OCI-LY1 (cell line): Measurements from ENCODE around the gene OR2AG1.

Source experiments
- H2AFZ ChIP-seq: fragments of 200-600 bp; sonication (generic), shearing (Covaris generic); 2 replicates; pipeline ENCODE4 v1.6.0; 2014; ENCODE audit warnings: antibody characterized with exemption, mild to moderate bottlenecking, low read length
- H3F3A ChIP-seq: fragments of 200-600 bp; sonication (generic), shearing (Covaris generic); 2 replicates; pipeline ENCODE4 v1.6.0; 2014; ENCODE audit warnings: mild to moderate bottlenecking, antibody characterized with exemption, low read length, moderate library complexity; ENCODE audit not compliant: insufficient read depth
- H3K27ac ChIP-seq: fragments of 200-600 bp; sonication (generic); 2 replicates; pipeline ENCODE4 v1.5.1; 2014; ENCODE audit warnings: low read length, mixed run types, mild to moderate bottlenecking, low read depth; ENCODE audit not compliant: poor library complexity, severe bottlenecking
- H3K27me3 ChIP-seq: fragments of 200-600 bp; sonication (generic); 2 replicates; pipeline ENCODE4 v1.6.0; 2014; ENCODE audit warnings: antibody characterized with exemption, mild to moderate bottlenecking, low read length, moderate library complexity; ENCODE audit not compliant: insufficient read depth
- H3K36me3 ChIP-seq: fragments of 200-600 bp; sonication (generic); 2 replicates; pipeline ENCODE4 v1.6.1; 2014; ENCODE audit warnings: mild to moderate bottlenecking, antibody characterized with exemption, low read length, moderate library complexity, mixed read lengths; ENCODE audit not compliant: insufficient read depth
- H3K4me1 ChIP-seq: fragments of 200-600 bp; sonication (generic); 2 replicates; pipeline ENCODE4 v1.5.1; 2014; ENCODE audit warnings: mild to moderate bottlenecking, low read length, moderate library complexity; ENCODE audit not compliant: insufficient read depth, severe bottlenecking
- H3K4me2 ChIP-seq: fragments of 200-600 bp; sonication (generic), shearing (Covaris generic); 2 replicates; pipeline ENCODE4 v1.6.1; 2014; ENCODE audit warnings: low read length
- H3K4me3 ChIP-seq: fragments of 200-600 bp; sonication (generic); 2 replicates; pipeline ENCODE4 v1.5.1; 2014; ENCODE audit warnings: low read length, low read depth, mild to moderate bottlenecking, mixed read lengths; ENCODE audit not compliant: poor library complexity, severe bottlenecking
- H3K79me2 ChIP-seq: fragments of 200-600 bp; shearing (Covaris generic); 2 replicates; pipeline ENCODE4 v1.6.1; 2016; ENCODE audit warnings: mixed run types, low read length, mixed read lengths; ENCODE audit not compliant: insufficient read depth
- H3K9ac ChIP-seq: fragments of 200-600 bp; sonication (generic), shearing (Covaris generic); 2 replicates; pipeline ENCODE4 v1.6.1; 2014; ENCODE audit warnings: mild to moderate bottlenecking, low read length, mixed read lengths
- H3K9me2 ChIP-seq: fragments of 200-600 bp; sonication (generic), shearing (Covaris generic); 2 replicates; pipeline ENCODE4 v1.6.1; 2014; ENCODE audit warnings: low read depth, mild to moderate bottlenecking, low read length, mixed read lengths
- H3K9me3 ChIP-seq: fragments of 200-600 bp; shearing (Covaris generic); 2 replicates; pipeline ENCODE4 v1.6.1; 2014; ENCODE audit warnings: low read length, mixed read lengths
- H4K20me1 ChIP-seq: fragments of 200-600 bp; sonication (generic), shearing (Covaris generic); 2 replicates; pipeline ENCODE4 v1.6.0; 2016; ENCODE audit warnings: mild to moderate bottlenecking, low read length; ENCODE audit not compliant: insufficient read depth
- EZH2 ChIP-seq: fragments of 200-600 bp; sonication (generic), shearing (Covaris generic); IDR thresholded peaks from 2 replicates; pipeline ENCODE4 v1.8.0; 2017; ENCODE audit warnings: borderline replicate concordance, mixed run types, mild to moderate bottlenecking, antibody characterized with exemption, low read length, moderate library complexity, mixed read lengths
- TF ChIP-seq, protein P1 (sequence below): fragments of 200-600 bp; sonication (generic), shearing (Covaris generic); IDR thresholded peaks from 2 replicates; pipeline ENCODE4 v1.5.1; 2017; ENCODE audit warnings: mild to moderate bottlenecking, antibody characterized with exemption, low read length, moderate library complexity, mixed read lengths

Gene OR2AG1

DNA sequence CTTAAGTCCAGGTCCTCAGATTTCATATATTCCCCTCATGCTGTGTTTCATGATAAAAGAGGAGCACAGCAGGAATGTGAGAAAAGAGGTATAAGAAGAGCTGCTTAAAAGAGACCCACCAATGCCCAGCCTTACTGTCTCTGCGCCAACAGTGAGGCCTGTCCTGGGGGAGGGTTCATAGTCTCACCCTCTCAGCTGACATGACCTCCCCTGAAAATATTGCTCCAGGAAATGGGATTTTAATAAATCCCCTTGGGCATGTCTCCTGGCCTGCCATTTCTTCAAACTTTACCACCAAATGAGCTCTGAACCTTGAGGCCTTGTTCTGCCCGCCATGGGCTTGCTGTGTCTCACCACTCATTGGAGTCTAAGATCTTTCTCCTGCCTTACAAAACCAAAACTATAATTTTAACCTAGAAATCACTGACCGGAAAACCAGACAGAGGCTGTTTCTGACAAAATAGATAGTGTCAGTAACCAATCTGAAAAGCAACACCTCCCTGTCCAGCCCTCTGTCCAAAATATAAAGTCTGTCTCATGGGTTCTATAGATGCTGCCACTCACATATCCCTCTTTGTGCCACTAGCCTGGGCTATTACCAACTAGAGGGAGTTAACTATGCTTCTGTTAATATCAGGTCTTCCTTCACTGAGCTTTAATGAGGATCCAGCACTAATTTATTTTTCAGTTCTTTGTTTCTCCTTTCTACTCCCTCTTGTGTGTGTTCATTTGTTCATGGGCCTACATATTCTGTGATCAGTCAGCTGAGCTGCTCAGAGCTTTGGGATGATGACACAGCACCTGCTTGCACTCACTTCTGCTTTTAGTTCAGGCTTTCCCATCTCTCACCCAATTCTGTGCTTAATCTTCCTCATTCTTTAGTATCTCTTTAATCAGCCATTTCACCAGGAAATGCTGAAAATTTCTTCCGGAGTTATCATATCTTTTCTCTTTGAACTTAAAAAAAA, 10.6 kb upstream of the OR2AG1 start, which contains the start of gene OR2AG2:
Gene OR2AG2 (minus strand): TSS at position 51 of the 968 bp plus-strand sequence. CDS start 3,019 bp downstream, outside the sequence.
- Histone ChIP-seq H3K4me3 (no peak within 1 kb of the TSS), H3F3A (no peaks in the 10 kb centered on the region), H3K9me2 (no peaks in the 10 kb centered on the region), H3K27ac (no peak within 1 kb of the TSS), H3K79me2 (no peaks in the 10 kb centered on the region), H2AFZ (no peak within 1 kb of the TSS), H3K36me3 (no peaks in the 10 kb centered on the region), H3K9me3 (no peaks in the 10 kb centered on the region), H4K20me1 (no peaks in the 10 kb centered on the region), H3K4me1 (peaks cover 6% of the 10 kb centered on the region), H3K9ac (no peak within 1 kb of the TSS), H3K27me3 (no peaks in the 10 kb centered on the region), H3K4me2 (no peak within 1 kb of the TSS)
- TF ChIP-seq, protein P1, sequence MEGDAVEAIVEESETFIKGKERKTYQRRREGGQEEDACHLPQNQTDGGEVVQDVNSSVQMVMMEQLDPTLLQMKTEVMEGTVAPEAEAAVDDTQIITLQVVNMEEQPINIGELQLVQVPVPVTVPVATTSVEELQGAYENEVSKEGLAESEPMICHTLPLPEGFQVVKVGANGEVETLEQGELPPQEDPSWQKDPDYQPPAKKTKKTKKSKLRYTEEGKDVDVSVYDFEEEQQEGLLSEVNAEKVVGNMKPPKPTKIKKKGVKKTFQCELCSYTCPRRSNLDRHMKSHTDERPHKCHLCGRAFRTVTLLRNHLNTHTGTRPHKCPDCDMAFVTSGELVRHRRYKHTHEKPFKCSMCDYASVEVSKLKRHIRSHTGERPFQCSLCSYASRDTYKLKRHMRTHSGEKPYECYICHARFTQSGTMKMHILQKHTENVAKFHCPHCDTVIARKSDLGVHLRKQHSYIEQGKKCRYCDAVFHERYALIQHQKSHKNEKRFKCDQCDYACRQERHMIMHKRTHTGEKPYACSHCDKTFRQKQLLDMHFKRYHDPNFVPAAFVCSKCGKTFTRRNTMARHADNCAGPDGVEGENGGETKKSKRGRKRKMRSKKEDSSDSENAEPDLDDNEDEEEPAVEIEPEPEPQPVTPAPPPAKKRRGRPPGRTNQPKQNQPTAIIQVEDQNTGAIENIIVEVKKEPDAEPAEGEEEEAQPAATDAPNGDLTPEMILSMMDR: no peak
- no peak for TF ChIP-seq EZH2

DNA sequence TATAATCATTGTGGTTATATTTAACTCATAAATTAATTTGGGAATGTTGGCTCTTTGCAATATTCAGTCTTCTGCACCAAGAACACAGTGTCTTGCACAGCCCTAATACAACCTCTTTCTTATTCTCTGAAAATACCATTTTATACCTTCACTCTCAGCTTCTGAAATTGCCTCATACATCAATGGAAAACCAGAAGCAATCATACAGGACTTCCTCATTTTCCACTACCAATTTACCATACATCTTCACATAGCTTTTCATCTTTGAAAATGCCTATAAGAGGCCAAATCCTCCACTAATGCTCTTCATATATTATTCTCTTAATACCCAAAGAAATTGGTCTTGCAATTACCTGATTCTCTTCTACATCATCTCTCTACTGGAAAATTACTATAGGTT, 4.3 kb upstream of the OR2AG1 start:
- Histone ChIP-seq H3K9me3 (no peaks in the 10 kb centered on the region), H3K4me3 (no peak overlapping the region), H2AFZ (no peak overlapping the region), H3K36me3 (no peaks in the 10 kb centered on the region), H3K4me1 (no peaks in the 10 kb centered on the region), H3F3A (no peaks in the 10 kb centered on the region), H4K20me1 (no peaks in the 10 kb centered on the region), H3K4me2 (no peak overlapping the region), H3K9me2 (no peaks in the 10 kb centered on the region), H3K27ac (no peak overlapping the region), H3K9ac (no peak overlapping the region), H3K79me2 (no peaks in the 10 kb centered on the region), H3K27me3 (no peaks in the 10 kb centered on the region)
- no peak for TF ChIP-seq EZH2
- TF ChIP-seq, protein P1: no peak

DNA sequence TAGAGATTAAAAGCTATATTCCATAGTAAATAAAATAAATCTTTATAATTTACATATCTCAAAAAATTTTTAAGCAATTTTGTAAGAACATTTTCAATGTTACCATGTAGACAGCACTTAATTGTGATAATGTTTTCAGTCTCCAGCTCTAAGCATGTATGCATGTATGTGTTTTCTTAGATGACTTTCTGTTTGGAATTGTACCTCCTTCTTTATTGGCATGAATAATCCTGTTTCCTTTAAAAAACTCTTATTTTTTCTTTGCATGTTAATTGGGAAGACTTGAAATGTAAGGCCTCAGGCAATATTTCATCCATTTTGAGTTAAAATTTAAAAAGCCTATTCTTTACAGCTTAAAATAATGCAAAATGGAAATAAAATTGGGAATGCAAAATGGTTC, 2.0 kb upstream of the OR2AG1 start:
- no peaks in the 10 kb centered on the region for H3K36me3 ChIP-seq
- H3F3A ChIP-seq: no peaks in the 10 kb centered on the region
- H3K9me3 ChIP-seq: no peaks in the 10 kb centered on the region
- H3K4me2 ChIP-seq: no peak overlapping the region
- no peaks in the 10 kb centered on the region for H3K9me2 ChIP-seq
- H3K9ac ChIP-seq: no peak overlapping the region
- no peaks in the 10 kb centered on the region for H3K4me1 ChIP-seq
- H4K20me1 ChIP-seq: no peaks in the 10 kb centered on the region
- H2AFZ ChIP-seq: no peak overlapping the region
- H3K27me3 ChIP-seq: no peaks in the 10 kb centered on the region
- TF ChIP-seq, protein P1: no peak
- no peak for TF ChIP-seq EZH2
- no peak overlapping the region for H3K27ac ChIP-seq
- H3K4me3 ChIP-seq: no peak overlapping the region
- H3K79me2 ChIP-seq: no peaks in the 10 kb centered on the region
